ENCODE measurements around the gene EID2B.

EID2B gene

DNA sequence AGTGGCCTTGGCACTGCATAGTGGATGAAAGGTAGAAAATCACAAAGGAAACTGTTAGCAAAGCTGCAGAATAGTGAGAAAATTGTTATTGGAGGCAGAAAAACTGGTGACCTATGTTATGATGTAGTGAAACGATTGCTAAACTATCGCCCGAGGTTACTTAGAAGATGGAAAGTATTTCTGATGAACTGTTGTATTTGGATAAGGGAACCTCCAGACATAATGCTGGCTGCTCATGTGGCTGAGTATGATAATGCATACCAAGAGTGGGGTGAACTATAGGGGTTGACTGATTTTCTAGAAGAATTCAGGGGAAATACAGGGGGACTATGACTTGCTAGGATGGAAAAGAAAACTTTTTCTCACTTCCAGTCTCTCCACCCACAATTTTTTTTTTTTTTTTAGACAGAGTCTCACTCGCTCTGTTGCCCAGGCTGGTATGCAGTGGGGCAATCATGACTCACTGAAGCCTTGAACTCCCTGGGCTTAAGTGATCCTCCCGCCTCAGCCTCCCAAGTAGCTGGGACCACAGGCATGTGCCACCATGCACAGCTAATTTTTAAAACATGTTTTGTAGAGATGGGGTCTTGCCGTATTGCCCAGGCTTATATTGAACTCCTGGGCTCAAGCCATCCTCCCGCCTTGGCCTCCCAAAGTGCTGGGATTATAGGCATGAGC is 11.7 kb upstream of the EID2B start:
- no peak for DNase-seq
- TF ChIP-seq GATA1 (IDR thresholded peaks at IDR 0.05; ENCODE audit: low read depth, low read length) (no peak), POLR2A (IDR thresholded peaks at IDR 0.05; ENCODE audit: low read length) (no peak)

DNA sequence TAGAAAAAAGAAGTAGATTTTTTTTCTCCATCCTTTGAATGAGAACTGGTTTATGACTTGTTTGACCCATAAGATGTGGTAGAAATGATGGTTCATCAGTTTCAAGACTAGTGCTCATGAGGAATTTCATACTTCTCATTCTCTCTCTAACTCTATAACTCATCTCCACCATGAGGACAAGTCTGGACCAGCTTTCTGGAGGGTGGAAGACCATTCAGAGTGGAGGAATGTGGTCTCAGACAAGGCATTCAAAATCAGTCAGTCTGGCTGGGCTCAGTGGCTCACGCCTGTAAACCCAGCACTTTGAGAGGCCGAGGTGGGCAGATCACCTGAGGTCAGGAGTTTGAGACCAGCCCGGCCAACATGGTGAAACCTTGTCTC is 10.8 kb upstream of the EID2B start:
- DNase-seq, result no peak
- TF ChIP-seq GATA1 (IDR thresholded peaks at IDR 0.05; ENCODE audit: low read depth, low read length) (no peak), POLR2A (IDR thresholded peaks at IDR 0.05; ENCODE audit: low read length) (no peak)

DNA sequence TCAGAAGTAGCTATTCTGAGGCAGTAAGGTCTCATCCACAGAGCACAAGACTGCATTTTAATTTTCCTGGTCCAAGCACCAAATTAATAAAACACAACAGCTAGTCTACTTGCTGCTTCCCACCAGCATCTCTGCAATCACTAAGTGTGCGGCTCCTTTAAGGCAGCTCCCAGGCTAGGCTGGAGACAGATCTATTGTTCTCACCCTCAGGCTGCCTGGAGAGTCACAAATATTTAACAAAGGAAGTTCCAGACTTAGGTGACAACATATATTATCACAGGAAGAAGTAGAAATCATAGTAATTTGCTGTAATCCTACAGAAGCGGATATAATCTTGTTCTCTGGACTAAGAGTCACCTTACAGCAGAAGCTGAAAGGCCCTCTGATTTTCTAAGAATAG is 9.6 kb upstream of the EID2B start:
- TF ChIP-seq GATA1 (IDR thresholded peaks at IDR 0.05; ENCODE audit: low read depth, low read length) (no peak), POLR2A (IDR thresholded peaks at IDR 0.05; ENCODE audit: low read length) (no peak)
- DNase-seq, result no peak

DNA sequence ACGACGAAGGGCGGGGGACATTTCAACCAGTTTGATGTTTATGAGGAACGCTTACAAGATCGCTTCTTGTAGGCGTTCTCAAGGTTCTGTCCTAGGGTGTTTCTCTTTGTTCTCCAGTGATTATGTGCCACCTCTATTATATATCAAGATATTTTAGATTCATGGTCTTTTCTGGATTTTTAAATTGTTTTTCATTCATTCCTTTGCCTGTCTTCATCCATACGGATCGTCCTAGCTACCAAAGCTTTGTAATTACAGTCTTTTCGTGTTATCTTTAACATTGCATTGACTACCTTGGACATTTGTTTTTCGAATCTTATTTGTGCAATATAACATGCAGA is 7.7 kb upstream of the EID2B start:
- no peak for DNase-seq
- no peak for TF ChIP-seq POLR2A (IDR thresholded peaks at IDR 0.05; ENCODE audit: low read length)

DNA sequence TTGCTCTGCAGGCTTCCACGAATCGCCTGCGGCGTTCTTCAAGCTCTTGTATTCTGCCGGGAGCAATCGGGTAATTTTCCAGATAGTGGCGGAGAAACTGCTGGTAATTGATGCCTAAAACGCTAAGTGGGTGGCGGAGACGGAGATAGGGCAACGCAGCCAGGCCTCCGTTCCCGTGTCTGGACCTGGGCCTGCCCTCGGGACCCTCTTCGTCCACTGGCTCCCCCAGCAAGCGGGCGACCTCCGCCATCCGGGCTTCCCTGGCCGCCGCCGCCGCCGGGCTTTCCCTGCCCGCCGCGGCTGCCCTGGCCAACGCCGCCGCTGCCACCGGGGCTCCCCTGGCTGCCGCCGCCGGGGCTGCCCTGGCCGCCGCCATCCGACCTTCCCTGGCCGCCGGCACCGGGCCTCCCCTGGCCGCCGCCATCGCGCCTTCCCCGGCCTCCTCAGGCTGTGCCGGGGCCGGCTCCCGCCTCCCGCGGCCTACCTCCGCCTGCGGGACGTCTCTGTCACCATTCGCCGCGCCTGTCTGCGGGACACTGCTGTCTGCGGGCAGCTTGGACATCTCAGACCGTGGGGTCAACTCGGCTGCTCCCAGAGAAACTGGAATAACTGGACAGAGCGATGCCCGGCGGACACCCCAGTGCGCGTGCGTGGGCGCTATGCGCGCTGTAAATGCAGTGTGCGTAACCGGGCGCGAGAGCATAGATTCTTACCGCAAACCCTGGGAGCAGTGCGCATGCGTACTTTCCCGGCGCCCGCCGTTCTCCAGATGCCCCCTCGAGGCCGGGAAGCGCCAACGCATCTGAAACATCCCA is 7.1 kb upstream of the EID2B start, which contains the start of gene EID2:
TSS of gene EID2 (minus strand) at position 644 of the 815 bp plus-strand sequence. CDS start at position 562, 82 bp downstream.
- DNase-seq, result peak; percentile 95 to 97
- TF ChIP-seq GATA1 (IDR thresholded peaks at IDR 0.05; ENCODE audit: low read depth, low read length) (no peak), POLR2A (IDR thresholded peaks at IDR 0.05; ENCODE audit: low read length) (peak; percentile 77)

DNA sequence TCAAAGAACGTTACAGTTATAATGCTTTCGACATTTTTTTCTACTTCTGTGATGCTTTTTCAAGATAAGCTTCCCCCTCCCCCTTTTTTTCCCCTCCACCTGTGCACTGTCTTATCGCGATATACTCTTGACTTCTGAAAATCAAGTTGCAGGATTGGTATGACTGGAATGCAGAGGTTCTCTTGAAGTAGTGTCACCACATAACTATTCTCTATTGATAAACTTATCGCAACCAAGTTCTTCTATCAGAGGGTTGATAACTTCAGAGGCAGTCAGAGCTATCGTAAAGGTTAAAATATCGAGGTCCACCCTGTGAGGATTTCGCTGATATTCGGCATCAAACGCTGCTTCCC is 6.5 kb upstream of the EID2B start:
- TF ChIP-seq GATA1 (IDR thresholded peaks at IDR 0.05; ENCODE audit: low read depth, low read length), result no peak
- no peak for TF ChIP-seq POLR2A (IDR thresholded peaks at IDR 0.05; ENCODE audit: low read length)
- DNase-seq, result no peak

DNA sequence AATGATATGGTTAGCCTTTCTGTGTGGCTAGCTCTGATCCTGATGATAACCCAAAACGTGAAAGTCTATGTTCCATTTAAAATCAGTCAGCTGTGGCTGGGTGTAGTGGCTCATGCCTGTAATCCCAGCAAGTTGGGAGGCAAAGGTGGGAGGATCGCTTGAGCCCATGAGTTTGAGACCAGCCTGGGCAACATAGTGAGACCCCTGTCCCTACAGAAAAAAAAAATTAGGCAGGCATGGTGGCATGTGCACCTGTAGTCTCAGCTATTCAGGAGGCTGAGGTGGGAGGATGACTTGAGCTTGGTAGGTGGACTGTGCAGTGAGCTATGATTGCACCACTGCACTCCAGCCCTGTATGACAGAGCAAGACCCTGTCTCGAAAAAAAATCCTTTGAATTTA is 1.1 kb upstream of the EID2B start:
- TF ChIP-seq POLR2A (IDR thresholded peaks at IDR 0.05; ENCODE audit: low read length) (no peak), GATA1 (IDR thresholded peaks at IDR 0.05; ENCODE audit: low read depth, low read length) (no peak)
- no peak for DNase-seq

DNA sequence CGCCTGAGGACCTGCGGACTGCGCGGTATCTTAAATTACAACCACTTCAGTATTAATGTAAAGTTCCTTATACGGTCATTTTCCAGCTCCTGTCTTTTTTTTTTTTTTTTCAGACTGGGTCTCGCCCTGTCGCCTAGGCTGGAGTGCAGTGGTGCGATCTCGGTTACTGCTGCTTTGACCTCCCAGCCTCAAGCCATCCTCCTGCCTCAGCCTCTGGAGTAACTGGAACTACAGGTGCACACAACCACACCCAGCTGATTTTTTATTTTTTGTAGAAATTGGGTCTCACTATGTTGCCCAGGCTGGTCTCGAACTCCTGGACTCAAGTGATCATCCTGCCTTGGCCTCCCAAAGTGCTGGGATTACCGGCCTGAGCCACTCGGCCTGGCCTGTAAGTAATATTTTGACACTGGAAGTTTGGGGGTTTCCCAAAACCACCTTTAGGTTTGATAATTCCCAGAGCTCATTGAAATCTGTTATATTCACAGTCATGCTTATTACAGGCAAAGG is 406 bp upstream of the EID2B start:
- TF ChIP-seq GATA1 (IDR thresholded peaks at IDR 0.05; ENCODE audit: low read depth, low read length) (no peak), POLR2A (IDR thresholded peaks at IDR 0.05; ENCODE audit: low read length) (no peak)
- no peak for DNase-seq

DNA sequence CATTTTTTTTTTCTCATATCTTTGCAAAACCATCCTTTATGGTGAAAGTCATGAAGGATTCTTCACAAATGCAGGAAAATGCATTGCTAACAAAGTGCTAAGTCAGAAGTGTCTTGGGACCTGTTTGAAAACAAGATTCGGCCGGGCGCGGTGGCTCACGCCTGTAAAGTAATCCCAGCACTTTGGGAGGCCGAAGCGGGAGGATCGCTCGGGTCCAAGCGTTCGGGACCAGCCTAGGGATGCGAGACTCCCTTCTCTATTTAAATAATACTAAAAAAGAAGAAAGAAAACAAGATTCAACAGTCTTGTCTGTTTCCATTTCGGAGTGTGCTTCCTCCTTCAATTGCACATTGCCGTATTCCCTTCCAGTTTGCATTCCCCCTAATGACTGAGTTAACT is 819 bp downstream of the EID2B start:
- TF ChIP-seq GATA1 (IDR thresholded peaks at IDR 0.05; ENCODE audit: low read depth, low read length) (no peak), POLR2A (IDR thresholded peaks at IDR 0.05; ENCODE audit: low read length) (no peak)

DNA sequence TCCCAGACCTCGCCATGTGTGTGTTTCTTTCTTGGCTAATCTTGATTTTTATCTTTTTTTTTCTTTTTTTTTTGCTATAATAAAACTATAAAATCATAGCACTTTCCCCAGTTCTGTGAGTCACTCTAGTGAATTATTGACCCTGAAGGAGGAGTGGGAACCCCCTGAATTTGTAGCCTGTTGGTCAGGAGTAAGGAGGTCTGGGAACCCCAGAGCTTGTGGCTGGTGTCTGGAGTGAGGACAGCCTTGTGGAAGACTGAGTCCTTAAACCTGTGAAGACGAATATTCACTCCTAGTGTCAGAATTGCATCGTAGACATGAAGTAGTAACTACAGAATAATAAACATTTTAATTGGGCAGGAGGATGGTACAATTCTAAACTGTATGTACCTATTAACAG is 7.4 kb downstream of the EID2B start:
- no peak for DNase-seq
- no peak for TF ChIP-seq GATA1 (IDR thresholded peaks at IDR 0.05; ENCODE audit: low read depth, low read length)
- TF ChIP-seq POLR2A (IDR thresholded peaks at IDR 0.05; ENCODE audit: low read length), result no peak

More for the DNA sequence above, 819 bp downstream of the EID2B start:
- DNase-seq, result no peak

DNA sequence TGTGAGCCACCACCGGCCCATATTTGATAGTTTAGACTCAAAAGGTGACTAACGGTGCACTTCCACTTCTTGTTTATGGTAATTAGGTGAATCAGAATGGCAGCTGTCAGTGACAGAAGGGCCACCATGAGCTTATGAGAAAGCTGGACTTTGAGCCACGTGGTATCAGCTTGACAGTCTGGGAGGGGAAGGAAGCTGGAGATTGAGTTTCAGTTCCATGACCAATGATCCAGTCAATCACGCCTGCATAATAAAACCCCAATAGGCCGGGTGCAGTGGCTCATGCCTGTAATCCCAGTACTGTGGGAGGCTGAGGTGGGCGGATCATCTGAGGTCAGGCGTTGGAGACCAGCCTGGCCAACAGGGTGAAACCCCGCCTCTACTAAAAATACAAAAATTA is 8.2 kb downstream of the EID2B start:
- DNase-seq, result no peak
- no peak for TF ChIP-seq POLR2A (IDR thresholded peaks at IDR 0.05; ENCODE audit: low read length)
- no peak for TF ChIP-seq GATA1 (IDR thresholded peaks at IDR 0.05; ENCODE audit: low read depth, low read length)

DNA sequence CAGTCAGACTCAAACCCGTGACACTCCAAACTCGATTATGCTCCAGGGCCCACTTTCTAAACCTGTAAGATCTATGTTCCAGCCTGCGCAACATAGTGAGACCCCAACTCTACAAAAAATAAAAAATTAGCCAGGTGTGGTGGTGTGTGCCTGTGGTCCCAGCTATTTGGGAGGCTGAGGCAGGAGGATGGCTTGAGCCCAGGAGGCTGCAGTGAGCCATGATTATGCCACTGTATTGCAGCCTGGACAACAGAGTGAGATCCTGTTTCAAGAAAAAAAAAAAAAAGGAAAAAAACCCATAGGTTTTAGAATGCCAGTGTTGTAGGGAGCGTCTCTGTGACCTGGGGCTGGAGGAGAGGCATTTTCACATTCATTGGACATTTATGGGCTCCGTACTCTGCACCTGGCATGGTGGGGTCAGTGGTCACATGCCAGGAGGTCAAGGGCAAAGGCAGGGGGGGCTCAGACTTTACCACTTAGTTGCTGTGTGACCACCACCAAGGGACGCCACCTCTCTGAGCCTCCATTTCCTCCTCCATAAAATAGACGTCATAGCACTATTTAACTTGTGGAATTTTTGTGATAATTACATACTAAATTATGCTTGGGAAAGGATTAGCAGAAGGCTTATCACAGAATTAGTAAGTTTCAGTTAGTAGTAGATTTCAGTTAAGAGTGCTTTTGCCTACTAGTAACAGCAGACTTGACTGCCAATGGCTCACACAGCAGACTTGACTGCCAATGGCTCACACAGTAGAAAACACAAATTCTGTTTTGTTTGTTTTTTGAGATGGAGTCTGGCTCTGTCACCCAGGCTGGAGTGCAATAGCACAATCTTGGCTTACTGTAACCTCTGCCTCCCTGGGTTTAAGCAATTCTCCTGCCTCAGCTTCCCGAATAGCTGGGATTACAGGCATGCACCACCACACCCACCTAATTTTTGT is 11.8 kb downstream of the EID2B start:
- no peak for DNase-seq
- no peak for TF ChIP-seq POLR2A (IDR thresholded peaks at IDR 0.05; ENCODE audit: low read length)
- no peak for TF ChIP-seq GATA1 (IDR thresholded peaks at IDR 0.05; ENCODE audit: low read depth, low read length)

DNA sequence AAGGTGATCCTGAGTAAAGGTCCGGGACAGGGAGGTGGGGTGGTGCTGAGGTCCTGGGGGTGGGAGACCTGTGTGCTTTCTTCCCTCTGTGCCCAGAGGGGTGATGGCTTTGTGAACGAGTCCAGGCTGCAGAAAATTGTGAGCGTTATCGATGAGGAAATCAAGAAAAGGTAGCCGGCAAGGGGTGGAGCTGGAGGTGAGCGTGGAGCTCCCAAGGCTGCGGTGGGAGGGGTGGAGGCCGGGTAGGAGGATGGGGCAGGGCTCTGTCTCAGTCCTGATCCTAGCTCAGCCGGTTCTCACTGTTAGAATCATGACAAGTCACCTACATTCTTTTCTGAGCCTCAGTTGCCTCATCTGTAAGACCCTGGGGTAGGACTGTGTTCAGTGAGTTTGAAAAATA is 13.7 kb downstream of the EID2B start:
- TF ChIP-seq GATA1 (IDR thresholded peaks at IDR 0.05; ENCODE audit: low read depth, low read length), result no peak
- no peak for TF ChIP-seq POLR2A (IDR thresholded peaks at IDR 0.05; ENCODE audit: low read length)

DNA sequence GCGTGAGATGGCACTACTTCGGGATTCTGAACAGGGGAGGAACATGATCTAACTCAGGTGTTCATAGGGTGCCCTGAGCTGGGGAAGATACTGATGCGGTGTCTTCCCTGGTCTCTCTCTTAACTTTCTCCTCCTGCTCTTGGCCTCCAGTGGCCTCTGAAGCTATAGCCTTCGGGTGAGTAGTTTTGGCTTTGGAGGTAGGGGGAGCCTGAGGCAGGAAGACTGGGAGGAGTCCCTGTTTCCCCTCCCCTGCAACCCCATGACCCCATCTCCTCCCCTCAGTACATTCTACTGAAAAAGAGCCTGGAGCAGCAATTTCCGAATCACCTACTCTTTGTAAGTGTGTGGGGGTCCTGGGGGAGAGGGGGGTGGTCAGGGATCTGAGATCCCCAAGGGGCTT is 14.2 kb downstream of the EID2B start:
- DNase-seq, result no peak
- TF ChIP-seq GATA1 (IDR thresholded peaks at IDR 0.05; ENCODE audit: low read depth, low read length) (no peak), POLR2A (IDR thresholded peaks at IDR 0.05; ENCODE audit: low read length) (no peak)

More for the DNA sequence above, 13.7 kb downstream of the EID2B start:
- DNase-seq, result no peak

Data from erythroblast (primary cell).